ENCODE results near the gene RBM17.

The RBM17 gene

GRCh38 chr10:6146921-6147320, 58.1 kb downstream of the RBM17 start:
- Histone ChIP-seq H3K27me3 (ENCODE audit: insufficient read depth, poor library complexity, severe bottlenecking) (no peaks in the 10 kb centered on the region), H3K27ac (replicated peaks) (no peak overlapping the region)

GRCh38 chr10:6148251-6148701, 59.4 kb downstream of the RBM17 start:
- peak; percentile 75 to 86 for DNase-seq (ENCODE audit: low read depth in 1 of 2, low spot score in 1 of 2)
- H3K27me3 ChIP-seq (ENCODE audit: insufficient read depth, poor library complexity, severe bottlenecking), result no peaks in the 10 kb centered on the region
- H3K27ac ChIP-seq (replicated peaks), result peak overlapping the region; percentile 26; the same call in 1 of the 2 replicates
- TF ChIP-seq POLR2AphosphoS5 (IDR thresholded peaks at IDR 0.05; ENCODE audit: low read depth), result peak; percentile 93
- TF ChIP-seq REST (IDR thresholded peaks at IDR 0.05; ENCODE audit: insufficient replicate concordance, low read depth), result no peak
- TF ChIP-seq SPI1 (IDR thresholded peaks at IDR 0.05; ENCODE audit: borderline replicate concordance, low read depth), result peak; percentile 14; the same call in 1 of the 2 replicates
- no peak for TF ChIP-seq CTCF (IDR thresholded peaks at IDR 0.05; ENCODE audit: insufficient read depth, low read length)
- no peak overlapping the region for H3K4me3 ChIP-seq (replicated peaks; ENCODE audit: insufficient read depth, low read length)

More at GRCh38 chr10:6146921-6147320, 58.1 kb downstream of the RBM17 start:
- no peak overlapping the region for H3K4me3 ChIP-seq (replicated peaks; ENCODE audit: insufficient read depth, low read length)
- TF ChIP-seq REST (IDR thresholded peaks at IDR 0.05; ENCODE audit: insufficient replicate concordance, low read depth), result no peak
- no peak for TF ChIP-seq GABPA (IDR thresholded peaks at IDR 0.05; ENCODE audit: low read depth)
- no peak for TF ChIP-seq POLR2AphosphoS5 (IDR thresholded peaks at IDR 0.05; ENCODE audit: low read depth)
- TF ChIP-seq CTCF (IDR thresholded peaks at IDR 0.05; ENCODE audit: insufficient read depth, low read length), result no peak
- no peak for TF ChIP-seq SPI1 (IDR thresholded peaks at IDR 0.05; ENCODE audit: borderline replicate concordance, low read depth)
- DNase-seq (ENCODE audit: low read depth in 1 of 2, low spot score in 1 of 2), result no peak

GRCh38 chr10:6148908-6149307, 60.1 kb downstream of the RBM17 start:
- no peak overlapping the region for H3K27ac ChIP-seq (replicated peaks)
- TF ChIP-seq SPI1 (IDR thresholded peaks at IDR 0.05; ENCODE audit: borderline replicate concordance, low read depth) (no peak), CTCF (IDR thresholded peaks at IDR 0.05; ENCODE audit: insufficient read depth, low read length) (no peak), REST (IDR thresholded peaks at IDR 0.05; ENCODE audit: insufficient replicate concordance, low read depth) (no peak), GABPA (IDR thresholded peaks at IDR 0.05; ENCODE audit: low read depth) (no peak), POLR2AphosphoS5 (IDR thresholded peaks at IDR 0.05; ENCODE audit: low read depth) (no peak)
- DNase-seq (ENCODE audit: low read depth in 1 of 2, low spot score in 1 of 2), result no peak

More at GRCh38 chr10:6148908-6149307, 60.1 kb downstream of the RBM17 start:
- Histone ChIP-seq H3K4me3 (replicated peaks; ENCODE audit: insufficient read depth, low read length) (no peak overlapping the region), H3K27me3 (ENCODE audit: insufficient read depth, poor library complexity, severe bottlenecking) (no peaks in the 10 kb centered on the region)

Data from HL-60 (cell line).